ENCODE data around the gene TPCN2. TPM values are rescaled to one million over a fixed set of nuclear protein-coding genes. Genes with fewer than 3 reads are reported as not detected.

Gene TPCN2
- total RNA-seq, 1 experiment from 2014 or later, result 16.3 TPM

DNA sequence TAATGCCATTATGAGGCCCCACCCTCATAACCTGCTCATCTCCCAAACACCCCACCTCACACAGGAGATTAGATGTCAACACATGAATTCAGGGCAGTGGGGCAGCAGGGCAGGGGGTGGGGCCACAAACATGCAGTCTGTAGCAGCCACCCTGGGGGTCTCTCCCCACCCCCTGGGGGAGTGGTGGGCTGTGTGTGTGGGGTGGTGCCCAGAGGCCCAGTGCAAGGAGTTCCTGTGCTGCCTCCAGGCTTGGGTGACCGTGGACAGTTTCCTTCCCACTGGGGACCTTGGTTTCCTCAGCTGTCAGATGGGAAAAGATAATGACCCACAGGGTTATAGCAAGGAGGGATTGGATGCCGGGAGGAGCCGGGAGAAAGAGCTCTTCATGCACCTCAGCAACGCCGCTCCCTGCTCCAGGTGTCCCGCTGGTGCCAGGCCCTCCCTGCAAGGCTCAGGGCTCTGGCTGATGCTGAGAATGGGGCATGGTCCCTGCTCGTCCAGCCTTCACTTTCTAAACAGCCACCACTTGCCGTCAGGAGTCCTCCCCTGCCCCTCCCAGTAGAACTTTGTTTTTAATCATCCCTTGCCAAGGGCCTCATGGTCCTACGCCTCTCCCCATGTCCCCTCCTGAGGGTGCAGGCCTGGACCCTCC lies 33.7 kb upstream of the TPCN2 start:
- H3K27me3 Mint-ChIP-seq (ENCODE audit: insufficient read depth, unreplicated experiment), result peaks cover 31% of the 10 kb centered on the region

DNA sequence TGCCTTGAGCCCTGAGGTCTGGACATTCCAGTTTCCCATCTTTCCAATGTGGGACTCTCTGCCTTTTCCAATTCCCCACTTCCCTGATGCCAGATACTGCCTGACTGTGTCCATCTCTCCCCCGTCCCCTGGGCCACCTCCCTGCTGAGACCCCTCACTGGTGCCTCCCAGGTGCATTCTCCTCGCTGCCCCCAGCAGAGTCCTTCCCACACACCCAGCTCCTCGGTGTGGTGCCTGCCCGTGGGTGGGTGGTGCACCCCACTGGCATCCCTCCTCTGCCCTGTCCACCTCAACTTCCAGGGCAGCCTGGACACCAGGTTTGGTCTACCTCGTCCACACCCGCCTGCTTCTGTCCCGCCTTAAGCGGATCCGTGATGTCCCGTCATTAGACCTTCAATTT lies 30.8 kb upstream of the TPCN2 start:
- TF ChIP-seq, protein P1, sequence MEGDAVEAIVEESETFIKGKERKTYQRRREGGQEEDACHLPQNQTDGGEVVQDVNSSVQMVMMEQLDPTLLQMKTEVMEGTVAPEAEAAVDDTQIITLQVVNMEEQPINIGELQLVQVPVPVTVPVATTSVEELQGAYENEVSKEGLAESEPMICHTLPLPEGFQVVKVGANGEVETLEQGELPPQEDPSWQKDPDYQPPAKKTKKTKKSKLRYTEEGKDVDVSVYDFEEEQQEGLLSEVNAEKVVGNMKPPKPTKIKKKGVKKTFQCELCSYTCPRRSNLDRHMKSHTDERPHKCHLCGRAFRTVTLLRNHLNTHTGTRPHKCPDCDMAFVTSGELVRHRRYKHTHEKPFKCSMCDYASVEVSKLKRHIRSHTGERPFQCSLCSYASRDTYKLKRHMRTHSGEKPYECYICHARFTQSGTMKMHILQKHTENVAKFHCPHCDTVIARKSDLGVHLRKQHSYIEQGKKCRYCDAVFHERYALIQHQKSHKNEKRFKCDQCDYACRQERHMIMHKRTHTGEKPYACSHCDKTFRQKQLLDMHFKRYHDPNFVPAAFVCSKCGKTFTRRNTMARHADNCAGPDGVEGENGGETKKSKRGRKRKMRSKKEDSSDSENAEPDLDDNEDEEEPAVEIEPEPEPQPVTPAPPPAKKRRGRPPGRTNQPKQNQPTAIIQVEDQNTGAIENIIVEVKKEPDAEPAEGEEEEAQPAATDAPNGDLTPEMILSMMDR (IDR thresholded peaks at IDR 0.05; ENCODE audit: unreplicated experiment), result no peak
- Mint-ChIP-seq H3K27me3 (ENCODE audit: insufficient read depth, unreplicated experiment) (peaks cover 31% of the 10 kb centered on the region), H3K4me1 (ENCODE audit: insufficient read depth, unreplicated experiment) (no peaks in the 10 kb centered on the region), H3K9me3 (ENCODE audit: unreplicated experiment) (no peaks in the 10 kb centered on the region), H3K36me3 (ENCODE audit: insufficient read depth, unreplicated experiment) (no peaks in the 10 kb centered on the region), H3K27ac (ENCODE audit: low read depth, unreplicated experiment) (no peak overlapping the region), H3K4me3 (ENCODE audit: unreplicated experiment) (no peak overlapping the region)
- CTCF ChIA-PET, result no interaction called here
- POLR2A ChIA-PET, result no interaction called here
- intact Hi-C loops (cut with micrococcal nuclease), result no loop called here
- no TSS peak for BruUV-seq (replicated peaks)
- DNase-seq (ENCODE audit: unreplicated experiment), result no peak

More for the DNA sequence above, 33.7 kb upstream of the TPCN2 start:
- DNase-seq (ENCODE audit: unreplicated experiment), result no peak
- TF ChIP-seq, protein P1 (IDR thresholded peaks at IDR 0.05; ENCODE audit: unreplicated experiment), result no peak
- BruUV-seq (replicated peaks), result no TSS peak
- intact Hi-C loops (cut with micrococcal nuclease), result no loop called here
- ChIA-PET POLR2A (no interaction called here), CTCF (interaction anchor here (0.5 to 1.5 kb wide), 2 partner anchors 13 to 83 kb away, joined by 4 to 5 read pairs; no protein-coding TSS in a partner anchor)
- no peaks in the 10 kb centered on the region for H3K9me3 Mint-ChIP-seq (ENCODE audit: unreplicated experiment)
- no peak overlapping the region for H3K27ac Mint-ChIP-seq (ENCODE audit: low read depth, unreplicated experiment)
- no peaks in the 10 kb centered on the region for H3K36me3 Mint-ChIP-seq (ENCODE audit: insufficient read depth, unreplicated experiment)
- H3K4me3 Mint-ChIP-seq (ENCODE audit: unreplicated experiment), result no peak overlapping the region
- H3K4me1 Mint-ChIP-seq (ENCODE audit: insufficient read depth, unreplicated experiment), result no peaks in the 10 kb centered on the region

DNA sequence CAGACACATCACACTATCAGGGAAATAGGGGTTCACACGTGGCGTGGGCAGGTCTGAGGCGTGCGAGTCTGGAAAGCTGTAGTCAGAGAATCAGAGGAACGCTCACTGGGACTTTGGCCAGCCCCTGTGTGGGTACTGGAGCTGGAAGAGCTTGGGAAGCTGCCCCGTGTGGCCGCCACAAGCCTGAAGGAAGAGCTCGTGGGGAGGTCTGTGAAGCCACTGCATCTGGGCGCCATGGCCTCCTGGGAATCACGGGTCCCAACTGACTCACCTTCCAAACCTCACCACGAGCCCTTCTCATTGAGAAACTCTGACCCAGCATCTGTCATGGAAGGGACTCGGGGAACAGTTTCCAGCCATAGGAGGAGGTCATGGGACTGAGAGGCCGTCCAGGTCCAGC lies 29.8 kb upstream of the TPCN2 start:
- no peak overlapping the region for H3K27ac Mint-ChIP-seq (ENCODE audit: low read depth, unreplicated experiment)
- TF ChIP-seq, protein P1 (IDR thresholded peaks at IDR 0.05; ENCODE audit: unreplicated experiment), result no peak
- CTCF ChIA-PET, result no interaction called here
- H3K36me3 Mint-ChIP-seq (ENCODE audit: insufficient read depth, unreplicated experiment), result no peaks in the 10 kb centered on the region
- H3K4me3 Mint-ChIP-seq (ENCODE audit: unreplicated experiment), result no peak overlapping the region
- intact Hi-C loops (cut with micrococcal nuclease), result no loop called here
- H3K9me3 Mint-ChIP-seq (ENCODE audit: unreplicated experiment), result no peaks in the 10 kb centered on the region
- no peaks in the 10 kb centered on the region for H3K4me1 Mint-ChIP-seq (ENCODE audit: insufficient read depth, unreplicated experiment)
- DNase-seq (ENCODE audit: unreplicated experiment), result no peak
- BruUV-seq (replicated peaks), result no TSS peak
- peaks cover 31% of the 10 kb centered on the region for H3K27me3 Mint-ChIP-seq (ENCODE audit: insufficient read depth, unreplicated experiment)
- POLR2A ChIA-PET, result no interaction called here

DNA sequence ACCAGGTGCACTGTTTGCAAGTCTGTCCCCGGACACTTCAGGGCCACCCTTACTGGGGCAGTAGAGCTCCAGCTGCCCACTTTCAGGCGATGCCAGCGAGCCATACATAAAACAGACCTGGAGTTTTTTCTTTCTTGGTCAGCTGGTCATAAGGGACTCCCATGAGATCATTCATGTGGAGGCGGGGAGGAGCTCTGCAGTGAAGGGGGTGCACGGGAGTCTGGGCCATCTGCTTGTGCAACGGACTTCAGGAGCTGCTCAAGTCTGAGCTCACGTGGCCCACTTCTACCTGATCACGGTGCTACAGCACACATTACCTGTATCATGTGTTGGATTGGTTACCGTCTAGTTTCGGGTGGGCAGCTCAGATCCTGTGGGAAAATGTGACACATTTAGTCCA lies 26.5 kb upstream of the TPCN2 start:
- Mint-ChIP-seq H3K36me3 (ENCODE audit: insufficient read depth, unreplicated experiment) (no peaks in the 10 kb centered on the region), H3K4me3 (ENCODE audit: unreplicated experiment) (no peak overlapping the region), H3K27ac (ENCODE audit: low read depth, unreplicated experiment) (no peak overlapping the region), H3K4me1 (ENCODE audit: insufficient read depth, unreplicated experiment) (no peaks in the 10 kb centered on the region), H3K27me3 (ENCODE audit: insufficient read depth, unreplicated experiment) (peaks cover 20% of the 10 kb centered on the region), H3K9me3 (ENCODE audit: unreplicated experiment) (no peaks in the 10 kb centered on the region)
- POLR2A ChIA-PET, result no interaction called here
- BruUV-seq (replicated peaks), result no TSS peak
- CTCF ChIA-PET, result interaction anchor here (0.7 kb wide), 1 partner anchor 1174 kb away, joined by 3 read pairs; no protein-coding TSS in a partner anchor
- TF ChIP-seq, protein P1 (IDR thresholded peaks at IDR 0.05; ENCODE audit: unreplicated experiment), result no peak
- intact Hi-C loops (cut with micrococcal nuclease), result no loop called here
- DNase-seq (ENCODE audit: unreplicated experiment), result no peak

Data from MCF 10A (cell line).